ENCODE data around the gene RHBDL1. TPM values are rescaled to one million over a fixed set of nuclear protein-coding genes. Genes with fewer than 3 reads are reported as not detected.
A peak's percentile ranks its signal among the peaks of the same experiment; 100 is the strongest.

Gene RHBDL1
- total RNA-seq, 1 experiment from 2014 or later: 1.5 TPM

DNA sequence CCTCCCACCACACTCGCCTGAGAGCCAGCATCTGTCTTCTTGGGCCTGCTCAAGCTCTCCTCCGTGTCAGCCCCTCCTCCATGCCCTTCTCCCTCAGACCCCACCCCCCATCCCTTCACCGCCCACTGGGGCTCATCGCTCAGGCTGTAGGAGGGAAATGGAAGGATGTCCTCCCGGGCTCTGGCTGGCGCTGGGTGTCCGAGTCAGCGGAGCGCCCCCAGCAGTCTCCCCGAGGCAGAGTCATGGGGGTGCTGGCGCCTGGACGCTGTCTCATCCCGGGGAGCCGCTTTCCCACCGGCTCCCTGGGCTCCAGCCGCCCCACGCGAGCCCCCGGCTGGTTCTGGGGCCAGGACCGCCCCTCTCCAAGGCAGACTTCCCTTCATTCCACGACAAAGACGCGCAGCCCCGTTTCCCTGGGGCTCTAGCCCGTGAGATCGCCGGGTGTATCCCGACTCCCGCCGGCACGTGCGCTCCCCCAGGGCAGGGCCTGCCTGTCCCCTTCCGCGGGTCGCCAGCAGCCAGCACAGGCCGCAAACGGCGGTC, 45.0 kb downstream of the RHBDL1 start:
- TF ChIP-seq EZH2 (IDR thresholded peaks at IDR 0.05; ENCODE audit: borderline replicate concordance, low read depth, low read length, poor library complexity, severe bottlenecking): no peak
- TF ChIP-seq, protein P1, sequence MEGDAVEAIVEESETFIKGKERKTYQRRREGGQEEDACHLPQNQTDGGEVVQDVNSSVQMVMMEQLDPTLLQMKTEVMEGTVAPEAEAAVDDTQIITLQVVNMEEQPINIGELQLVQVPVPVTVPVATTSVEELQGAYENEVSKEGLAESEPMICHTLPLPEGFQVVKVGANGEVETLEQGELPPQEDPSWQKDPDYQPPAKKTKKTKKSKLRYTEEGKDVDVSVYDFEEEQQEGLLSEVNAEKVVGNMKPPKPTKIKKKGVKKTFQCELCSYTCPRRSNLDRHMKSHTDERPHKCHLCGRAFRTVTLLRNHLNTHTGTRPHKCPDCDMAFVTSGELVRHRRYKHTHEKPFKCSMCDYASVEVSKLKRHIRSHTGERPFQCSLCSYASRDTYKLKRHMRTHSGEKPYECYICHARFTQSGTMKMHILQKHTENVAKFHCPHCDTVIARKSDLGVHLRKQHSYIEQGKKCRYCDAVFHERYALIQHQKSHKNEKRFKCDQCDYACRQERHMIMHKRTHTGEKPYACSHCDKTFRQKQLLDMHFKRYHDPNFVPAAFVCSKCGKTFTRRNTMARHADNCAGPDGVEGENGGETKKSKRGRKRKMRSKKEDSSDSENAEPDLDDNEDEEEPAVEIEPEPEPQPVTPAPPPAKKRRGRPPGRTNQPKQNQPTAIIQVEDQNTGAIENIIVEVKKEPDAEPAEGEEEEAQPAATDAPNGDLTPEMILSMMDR (conservative IDR thresholded peaks at IDR 0.05; ENCODE audit: low read depth, low read length): peak; percentile 38; the same call in 1 of the 2 replicates
- H3K27ac ChIP-seq (ENCODE audit: low read depth, low read length, poor library complexity, severe bottlenecking): peak overlapping the region; percentile 83
- peak; percentile 81 for DNase-seq (ENCODE audit: low spot score)
- ChIA-PET CTCF (interaction anchor here (1.2 to 1.9 kb wide), 2 partner anchors 10 to 67 kb away, joined by 5 to 8 read pairs; partner anchors contain the start of gene RPUSD1), POLR2A (ENCODE audit: low non-redundant PET) (no interaction called here)
- no peaks in the 10 kb centered on the region for H3K36me3 ChIP-seq (ENCODE audit: insufficient read depth, low read length, poor library complexity, severe bottlenecking)
- no TSS peak for BruUV-seq (replicated peaks)
- H3K9me3 ChIP-seq (ENCODE audit: low read depth, low read length, poor library complexity, severe bottlenecking): no peaks in the 10 kb centered on the region
- intact Hi-C loops (cut with micrococcal nuclease; ENCODE audit: unreplicated experiment): no loop called here
- peaks cover 8% of the 10 kb centered on the region for H3K4me1 ChIP-seq (ENCODE audit: insufficient read depth, low read length, poor library complexity, severe bottlenecking)
- H3K27me3 ChIP-seq (replicated peaks; ENCODE audit: insufficient read depth, low read depth, low read length, poor library complexity): peaks cover 27% of the 10 kb centered on the region
- H3K4me3 ChIP-seq (ENCODE audit: low read depth, low read length, poor library complexity, severe bottlenecking): peak overlapping the region; percentile 69

DNA sequence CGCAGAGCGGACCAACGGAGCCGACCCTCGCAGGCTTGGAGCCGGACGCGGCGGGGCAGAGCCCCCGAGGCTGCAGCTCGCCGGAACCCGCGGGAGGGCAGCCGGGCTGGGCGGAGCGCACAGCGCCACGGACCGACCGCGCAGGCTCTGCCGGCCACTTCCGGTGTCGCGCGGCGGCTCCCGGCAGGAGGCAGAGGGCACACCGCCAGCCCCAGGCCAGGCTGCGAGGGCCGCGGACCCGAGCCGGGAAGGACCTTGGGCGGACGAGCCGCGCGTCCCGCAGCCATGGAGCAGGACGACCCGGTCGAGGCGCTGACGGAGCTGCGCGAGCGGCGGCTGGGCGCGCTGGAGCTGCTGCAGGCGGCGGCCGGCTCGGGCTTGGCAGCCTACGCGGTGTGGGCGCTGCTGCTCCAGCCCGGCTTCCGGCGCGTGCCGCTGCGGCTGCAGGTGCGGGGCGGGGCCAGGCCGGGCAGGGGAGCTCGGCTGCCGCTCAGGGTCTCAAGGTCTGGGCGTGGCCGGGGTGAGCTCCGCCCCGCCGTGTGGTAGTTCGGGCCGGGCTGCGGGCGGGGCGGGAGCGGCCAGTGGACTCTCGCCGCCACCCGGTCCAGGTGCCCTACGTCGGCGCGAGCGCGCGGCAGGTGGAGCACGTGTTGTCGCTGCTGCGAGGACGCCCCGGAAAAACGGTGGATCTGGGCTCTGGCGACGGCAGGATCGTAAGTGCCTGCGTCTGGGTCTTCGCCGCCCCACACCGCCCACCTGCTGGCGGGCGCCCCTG, 45.7 kb downstream of the RHBDL1 start, which contains the start of gene ANTKMT:
ANTKMT (plus strand) TSS at position 157 of the 775 bp plus-strand sequence; CDS start at position 286, 129 bp downstream.
- Histone ChIP-seq H3K9me3 (ENCODE audit: low read depth, low read length, poor library complexity, severe bottlenecking) (no peaks in the 10 kb centered on the region), H3K4me3 (ENCODE audit: low read depth, low read length, poor library complexity, severe bottlenecking) (peak within 1 kb of the TSS; percentile 69), H3K27me3 (replicated peaks; ENCODE audit: insufficient read depth, low read depth, low read length, poor library complexity) (peaks cover 20% of the 10 kb centered on the region), H3K27ac (ENCODE audit: low read depth, low read length, poor library complexity, severe bottlenecking) (peak within 1 kb of the TSS; percentile 83), H3K36me3 (ENCODE audit: insufficient read depth, low read length, poor library complexity, severe bottlenecking) (no peaks in the 10 kb centered on the region), H3K4me1 (ENCODE audit: insufficient read depth, low read length, poor library complexity, severe bottlenecking) (peaks cover 8% of the 10 kb centered on the region)
- BruUV-seq (replicated peaks): no TSS peak
- CTCF ChIA-PET: interaction anchor here (0.6 to 1.9 kb wide), 3 partner anchors 9 to 35 kb away, joined by 3 to 8 read pairs (median 4); no protein-coding TSS in a partner anchor
- POLR2A ChIA-PET (ENCODE audit: low non-redundant PET): no interaction called here
- no peak for TF ChIP-seq EZH2 (IDR thresholded peaks at IDR 0.05; ENCODE audit: borderline replicate concordance, low read depth, low read length, poor library complexity, severe bottlenecking)
- TF ChIP-seq, protein P1 (conservative IDR thresholded peaks at IDR 0.05; ENCODE audit: low read depth, low read length): no peak
- DNase-seq (ENCODE audit: low spot score): peak; percentile 90
- intact Hi-C loops (cut with micrococcal nuclease; ENCODE audit: unreplicated experiment): no loop called here

DNA sequence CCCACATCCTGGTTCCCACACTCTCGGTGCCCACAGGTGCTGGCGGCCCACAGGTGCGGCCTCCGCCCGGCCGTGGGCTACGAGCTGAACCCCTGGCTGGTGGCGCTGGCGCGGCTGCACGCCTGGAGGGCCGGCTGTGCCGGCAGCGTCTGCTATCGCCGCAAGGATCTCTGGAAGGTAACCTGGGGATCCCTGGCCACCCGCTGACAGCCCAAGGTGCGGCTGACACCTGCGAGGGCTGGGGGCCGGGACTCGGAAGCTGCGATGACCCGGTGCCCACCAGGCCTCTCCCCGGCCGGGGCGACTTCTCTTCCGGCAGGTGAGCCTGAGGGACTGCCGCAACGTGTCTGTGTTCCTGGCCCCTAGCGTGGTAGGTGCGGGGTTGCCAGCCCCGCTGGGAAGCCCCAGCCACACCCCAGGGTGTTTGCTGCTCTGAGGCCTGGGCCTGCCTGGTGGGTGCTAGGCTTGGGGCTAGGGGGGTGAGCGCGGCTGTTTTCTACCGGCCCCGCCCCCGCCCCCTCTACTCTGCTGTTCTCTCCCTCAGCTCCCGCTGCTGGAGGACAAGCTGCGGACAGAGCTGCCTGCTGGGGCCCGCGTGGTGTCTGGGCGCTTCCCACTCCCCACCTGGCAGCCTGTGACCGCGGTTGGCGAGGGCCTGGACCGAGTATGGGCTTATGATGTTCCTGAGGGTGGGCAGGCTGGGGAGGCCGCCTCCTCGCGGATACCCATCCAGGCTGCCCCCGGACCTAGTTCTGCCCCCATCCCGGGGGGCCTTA, 46.5 kb downstream of the RHBDL1 start:
- intact Hi-C loops (cut with micrococcal nuclease; ENCODE audit: unreplicated experiment): no loop called here
- H3K36me3 ChIP-seq (ENCODE audit: insufficient read depth, low read length, poor library complexity, severe bottlenecking): no peaks in the 10 kb centered on the region
- TSS peak; percentile 45 for BruUV-seq (replicated peaks)
- peak overlapping the region; percentile 69 for H3K4me3 ChIP-seq (ENCODE audit: low read depth, low read length, poor library complexity, severe bottlenecking)
- H3K4me1 ChIP-seq (ENCODE audit: insufficient read depth, low read length, poor library complexity, severe bottlenecking): peaks cover 8% of the 10 kb centered on the region
- ChIA-PET POLR2A (ENCODE audit: low non-redundant PET) (no interaction called here), CTCF (interaction anchor here (0.6 kb wide), 1 partner anchor 35 kb away, joined by 3 read pairs; no protein-coding TSS in a partner anchor)
- peaks cover 12% of the 10 kb centered on the region for H3K27me3 ChIP-seq (replicated peaks; ENCODE audit: insufficient read depth, low read depth, low read length, poor library complexity)
- no peak for DNase-seq (ENCODE audit: low spot score)
- no peaks in the 10 kb centered on the region for H3K9me3 ChIP-seq (ENCODE audit: low read depth, low read length, poor library complexity, severe bottlenecking)
- TF ChIP-seq, protein P1 (conservative IDR thresholded peaks at IDR 0.05; ENCODE audit: low read depth, low read length): no peak
- TF ChIP-seq EZH2 (IDR thresholded peaks at IDR 0.05; ENCODE audit: borderline replicate concordance, low read depth, low read length, poor library complexity, severe bottlenecking): no peak
- H3K27ac ChIP-seq (ENCODE audit: low read depth, low read length, poor library complexity, severe bottlenecking): no peak overlapping the region
